GM19043 (cell line): ENCODE results near the gene UPK1A.

Experiments
- ATAC-seq: cut with Tn5 transposase; IDR thresholded peaks from one replicate; pipeline ENCODE4 v1.9.1; 2021; ENCODE audit warnings: low read depth; ENCODE audit not compliant: unreplicated experiment

UPK1A gene

GRCh38 chr19:35666251-35666913, at the start of gene UPK1A:
TSS of gene UPK1A (plus strand) at chr19:35666517. CDS start at chr19:35666813, 296 bp downstream.
- ATAC-seq, result no peak

DNA sequence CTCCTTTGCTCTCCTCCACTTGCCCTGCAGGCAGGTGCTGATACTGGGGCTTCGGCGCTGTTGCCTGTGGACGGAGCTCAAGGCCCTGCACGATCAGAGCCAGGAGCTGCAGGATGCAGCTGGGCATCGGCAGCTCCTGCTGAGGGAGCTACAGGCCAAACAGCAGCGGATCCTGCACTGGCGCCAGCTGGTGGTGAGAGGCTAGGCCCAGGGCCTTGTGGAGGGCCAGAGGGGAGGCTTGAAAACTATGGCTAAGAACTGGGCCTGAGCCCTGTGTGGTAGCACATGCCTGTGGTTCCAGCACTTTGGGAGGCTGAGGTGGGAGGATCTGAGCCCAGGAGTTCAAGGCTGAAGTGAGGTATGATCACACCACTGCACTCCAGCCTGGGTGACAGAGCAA, 47.5 kb upstream of the UPK1A start:
- no peak for ATAC-seq

DNA sequence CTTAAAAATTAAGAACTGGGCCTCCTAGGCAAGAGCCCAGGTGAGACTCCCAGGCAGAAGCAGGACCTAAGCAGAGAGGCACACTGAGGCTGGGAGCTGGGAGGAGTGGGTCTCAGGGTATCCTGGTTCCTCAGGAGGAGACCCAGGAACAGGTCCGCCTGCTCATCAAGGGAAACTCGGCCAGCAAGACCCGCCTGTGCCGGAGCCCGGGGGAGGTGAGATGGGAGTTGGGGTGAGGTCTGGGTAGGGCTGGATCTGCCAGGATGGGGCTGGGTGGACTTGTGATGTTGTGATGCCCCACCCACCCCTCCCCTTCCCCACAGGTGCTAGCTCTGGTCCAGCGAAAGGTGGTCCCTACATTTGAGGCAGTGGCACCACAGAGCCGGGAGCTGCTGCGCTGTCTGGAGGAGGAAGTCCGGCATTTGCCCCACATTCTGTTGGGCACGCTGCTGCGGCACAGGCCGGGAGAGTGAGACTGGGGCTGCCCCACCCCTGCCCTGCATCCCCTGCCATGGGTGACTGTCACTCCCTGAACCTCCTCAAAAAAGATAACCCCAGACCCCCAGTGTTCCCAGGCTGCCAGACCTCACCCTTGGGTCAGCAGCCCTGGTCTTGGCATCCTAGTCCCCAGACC, 46.9 kb upstream of the UPK1A start:
- no peak for ATAC-seq

DNA sequence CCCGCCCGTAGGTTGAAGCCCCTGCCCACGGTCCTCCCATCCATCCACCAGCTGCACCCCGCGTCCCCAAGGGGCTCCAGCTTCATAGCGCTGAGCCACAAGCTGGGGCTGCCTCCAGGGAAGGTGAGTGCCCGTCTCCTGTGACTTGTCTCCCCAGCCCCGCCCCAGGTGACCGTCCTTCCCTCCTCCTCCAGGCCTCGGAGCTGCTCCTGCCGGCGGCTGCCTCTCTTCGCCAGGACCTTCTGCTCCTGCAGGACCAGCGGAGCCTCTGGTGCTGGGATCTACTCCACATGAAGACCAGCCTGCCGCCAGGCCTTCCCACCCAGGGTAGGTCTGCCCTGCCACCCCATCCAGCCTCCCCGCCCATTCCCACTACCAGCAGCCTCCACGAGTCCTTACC, 46.3 kb upstream of the UPK1A start:
- ATAC-seq, result no peak

DNA sequence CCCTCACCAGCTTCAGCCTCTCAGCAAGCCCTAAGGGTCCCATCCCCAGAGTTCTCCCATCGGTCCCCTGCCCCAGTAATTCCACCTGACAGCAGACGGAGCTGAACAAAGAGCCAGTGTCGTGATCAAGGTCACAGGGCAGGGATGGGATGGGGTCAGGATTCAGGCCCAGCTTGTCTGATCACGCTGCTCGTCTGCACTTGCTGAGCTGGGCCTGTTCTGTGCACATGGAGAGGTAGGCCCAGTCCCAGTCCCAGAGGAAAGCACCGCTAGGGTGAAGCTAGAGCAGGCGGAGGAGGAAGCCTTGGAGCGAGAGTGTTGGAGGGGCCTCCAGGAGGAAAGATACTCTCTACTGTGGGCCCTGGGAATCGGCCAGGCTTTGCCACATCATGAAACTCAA, 44.6 kb upstream of the UPK1A start:
- ATAC-seq, result no peak

- no peak for ATAC-seq
Measured at GRCh38 chr19:35622750-35623149, 43.6 kb upstream of the UPK1A start.

- no peak for ATAC-seq
Measured at GRCh38 chr19:35623327-35624010, 42.8 kb upstream of the UPK1A start.

- ATAC-seq, result no peak
Measured at GRCh38 chr19:35628264-35628564, 38.1 kb upstream of the UPK1A start.

DNA sequence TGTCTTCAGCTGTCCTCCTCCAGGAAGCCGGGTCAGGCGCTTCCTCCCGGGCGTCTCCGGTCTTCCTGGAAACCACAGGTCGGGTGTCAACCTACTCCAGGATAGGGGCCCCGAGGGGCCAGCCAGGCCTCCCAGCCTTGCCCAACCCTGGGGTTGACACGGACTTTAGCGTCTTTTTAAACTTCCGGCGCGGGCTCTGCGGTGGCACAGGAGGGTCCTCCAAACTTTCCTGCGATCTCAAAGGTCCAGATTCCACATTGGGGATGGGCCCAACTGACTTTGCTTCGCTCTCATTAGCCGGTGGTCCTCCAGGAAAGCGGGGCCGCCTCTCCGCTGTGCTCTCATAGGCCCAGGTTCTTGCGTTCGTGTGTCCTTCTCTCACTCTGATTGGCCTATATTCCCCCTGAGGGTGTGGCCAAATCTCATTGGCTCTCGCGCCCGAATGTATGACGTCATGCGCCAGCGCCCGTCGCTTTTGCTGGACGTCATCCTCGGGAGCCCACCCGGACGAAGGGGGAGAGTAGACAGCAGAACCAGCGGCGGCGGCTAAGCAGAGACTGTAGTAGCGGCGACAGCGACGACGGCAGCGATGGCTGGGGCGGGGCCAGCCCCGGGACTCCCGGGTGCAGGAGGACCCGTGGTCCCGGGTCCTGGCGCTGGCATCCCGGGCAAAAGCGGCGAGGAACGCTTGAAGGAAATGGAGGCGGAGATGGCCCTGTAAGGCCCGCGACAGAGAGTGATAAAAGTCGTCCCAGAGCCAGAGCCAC, 37.6 kb upstream of the UPK1A start, which contains the start of gene RBM42:
Gene RBM42 (plus strand): TSS at position 472 of the 767 bp plus-strand sequence. CDS start 118 bp downstream, at position 590.
- peak; percentile 98 for ATAC-seq

- ATAC-seq, result no peak
Measured at GRCh38 chr19:35629332-35629633, 37.0 kb upstream of the UPK1A start.

- ATAC-seq, result no peak
Measured at GRCh38 chr19:35633727-35634440, 32.4 kb upstream of the UPK1A start.

GRCh38 chr19:35636651-35637050, 29.7 kb upstream of the UPK1A start:
- ATAC-seq, result no peak

- ATAC-seq, result no peak
Measured at GRCh38 chr19:35637165-35637564, 29.2 kb upstream of the UPK1A start.

DNA sequence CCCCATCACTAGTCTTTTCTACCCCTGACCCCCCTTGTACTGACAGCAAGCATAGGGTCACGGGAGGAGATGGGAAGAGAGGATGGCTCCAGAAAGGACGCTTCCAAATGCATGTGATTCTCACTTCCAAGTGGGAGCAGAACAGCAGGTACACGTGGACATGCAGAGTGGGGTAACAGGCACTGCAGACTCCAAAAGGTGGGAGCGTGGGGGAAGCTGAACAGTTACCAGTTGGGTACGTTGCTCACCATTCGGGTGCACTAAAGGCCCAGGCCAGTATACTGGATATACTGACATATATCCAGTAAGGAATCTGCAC, 27.0 kb upstream of the UPK1A start:
- ATAC-seq, result no peak

DNA sequence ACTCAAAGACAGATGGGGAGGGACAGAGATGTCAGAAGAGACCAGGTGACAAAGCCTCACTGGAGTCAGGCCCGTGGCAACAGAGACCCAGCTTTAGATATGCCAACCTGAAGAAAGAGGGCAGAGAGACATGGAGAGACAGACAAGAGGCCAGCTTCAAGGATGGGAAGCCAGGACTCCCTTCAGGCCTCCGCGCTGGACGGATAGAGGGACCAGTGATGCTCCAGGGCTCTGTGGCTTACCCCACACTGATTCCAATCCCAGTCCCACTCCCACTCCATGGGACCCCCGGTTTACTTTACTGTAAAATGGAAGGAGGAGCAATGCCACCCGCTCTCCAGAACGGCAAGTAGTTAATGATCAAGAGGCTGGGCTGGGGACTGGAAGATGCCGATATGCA, 26.5 kb upstream of the UPK1A start:
- ATAC-seq, result no peak

DNA sequence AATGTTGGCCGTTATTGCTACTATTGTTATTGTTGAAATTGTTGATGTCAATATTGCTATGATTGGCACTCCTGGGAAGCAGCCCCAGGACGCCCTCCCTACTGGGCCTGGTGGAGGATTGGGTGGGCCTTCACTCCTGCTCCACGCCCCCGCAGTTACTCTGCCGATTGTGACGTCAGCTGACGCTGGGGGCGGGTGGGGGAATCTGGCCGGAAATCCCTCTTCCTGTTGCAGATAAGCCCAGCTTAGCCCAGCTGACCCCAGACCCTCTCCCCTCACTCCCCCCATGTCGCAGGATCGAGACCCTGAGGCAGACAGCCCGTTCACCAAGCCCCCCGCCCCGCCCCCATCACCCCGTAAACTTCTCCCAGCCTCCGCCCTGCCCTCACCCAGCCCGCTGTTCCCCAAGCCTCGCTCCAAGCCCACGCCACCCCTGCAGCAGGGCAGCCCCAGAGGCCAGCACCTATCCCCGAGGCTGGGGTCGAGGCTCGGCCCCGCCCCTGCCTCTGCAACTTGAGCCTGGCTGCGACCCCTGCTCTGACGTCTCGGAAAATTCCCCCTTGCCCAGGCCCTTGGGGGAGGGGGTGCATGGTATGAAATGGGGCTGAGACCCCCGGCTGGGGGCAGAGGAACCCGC, 24.7 kb upstream of the UPK1A start, which contains the start of gene ETV2:
Gene ETV2 (plus strand): TSS at position 231 of the 637 bp plus-strand sequence. CDS start 716 bp downstream, outside the sequence.
- no peak for ATAC-seq

- no peak for ATAC-seq
Measured at GRCh38 chr19:35642312-35642711, 24.0 kb upstream of the UPK1A start.

DNA sequence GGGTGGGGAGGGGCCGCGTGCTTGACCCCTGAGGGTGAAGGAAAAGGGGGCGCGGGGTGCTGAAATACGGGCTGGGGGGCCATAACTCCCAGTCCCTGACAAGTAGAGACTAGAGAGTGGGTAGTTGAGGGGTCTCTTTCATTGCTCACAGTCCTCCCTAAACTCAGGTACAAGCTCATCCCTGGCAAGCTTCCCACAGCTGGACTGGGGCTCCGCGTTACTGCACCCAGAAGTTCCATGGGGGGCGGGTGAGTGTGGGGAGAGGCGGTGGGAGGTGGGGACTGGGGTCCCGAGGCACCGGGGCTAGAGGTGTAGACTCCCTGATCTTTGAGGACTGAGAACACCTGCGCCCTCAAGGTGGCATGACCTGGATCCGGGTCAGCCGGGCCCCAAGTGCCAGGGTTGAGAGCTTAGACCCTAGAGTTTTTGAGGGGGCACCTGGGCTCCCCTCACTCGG, 23.5 kb upstream of the UPK1A start:
- ATAC-seq, result no peak

GRCh38 chr19:35643255-35644205, 22.8 kb upstream of the UPK1A start:
- no peak for ATAC-seq
